HepG2 (cell line): ENCODE data around the gene PSORS1C1. TPM values are rescaled to one million over a fixed set of nuclear protein-coding genes. Genes with fewer than 3 reads are reported as not detected.

Experiments
- AGO2 ChIP-seq: fragments of 200-400 bp; formaldehyde crosslinking; optimal IDR thresholded peaks from 2 replicates; pipeline ENCODE3; 2017; ENCODE audit warnings: mild to moderate bottlenecking, low read depth, low read length, moderate library complexity
- AKAP8 ChIP-seq: sonication (generic); formaldehyde crosslinking; IDR thresholded peaks from 2 replicates; pipeline ENCODE4 v1.5.1; 2020; ENCODE audit warnings: mild to moderate bottlenecking, missing genetic modification reagents
- CEBPB ChIP-seq: IDR thresholded peaks from 2 replicates; pipeline ENCODE4 v1.6.1; 2011; ENCODE audit warnings: low read depth, low read length, improper control_type of control experiment, borderline replicate concordance
- FOSL2 ChIP-seq: sonication (generic); formaldehyde crosslinking; IDR thresholded peaks from 2 replicates; pipeline ENCODE4 v1.4.0; 2020; ENCODE audit warnings: missing genetic modification reagents
- GATAD2A ChIP-seq: IDR thresholded peaks from 2 replicates; pipeline ENCODE4 v1.6.1; 2016
- PAWR ChIP-seq: sonication (generic); formaldehyde crosslinking; IDR thresholded peaks from 2 replicates; pipeline ENCODE4 v1.4.0; 2020; ENCODE audit warnings: missing genetic modification reagents, mild to moderate bottlenecking, borderline replicate concordance
- RBM39 ChIP-seq: fragments of 200-400 bp; formaldehyde crosslinking; IDR thresholded peaks from one replicate; pipeline ENCODE4 v1.6.1; 2018; ENCODE audit warnings: antibody characterized with exemption, mild to moderate bottlenecking, low read depth, low read length; ENCODE audit not compliant: poor library complexity, severe bottlenecking
- SAP130 ChIP-seq: IDR thresholded peaks from 2 replicates; pipeline ENCODE4 v1.6.1; 2016; ENCODE audit warnings: low read depth
- SIN3B ChIP-seq: fragments of 150-350 bp; IDR thresholded peaks from 2 replicates; pipeline ENCODE4 v1.6.1; 2014; ENCODE audit warnings: low read length
- TGIF2 ChIP-seq: IDR thresholded peaks from 2 replicates; pipeline ENCODE4 v1.6.1; 2016; ENCODE audit warnings: control low read depth, missing compliant biosample characterization
- TRIM24 ChIP-seq: sonication (generic); formaldehyde crosslinking; IDR thresholded peaks from 2 replicates; pipeline ENCODE4 v1.8.0; 2022; ENCODE audit warnings: mild to moderate bottlenecking, missing genetic modification reagents
- ZMYM4 ChIP-seq: sonication (generic); formaldehyde crosslinking; IDR thresholded peaks from 2 replicates; pipeline ENCODE4 v1.8.1; 2023; ENCODE audit warnings: mild to moderate bottlenecking, missing genetic modification reagents
- ZNF256 ChIP-seq: sonication (generic); formaldehyde crosslinking; conservative IDR thresholded peaks from 2 replicates; pipeline ENCODE4 v1.4.0; 2020; ENCODE audit warnings: missing genetic modification reagents
- ZNF343 ChIP-seq: sonication (generic); formaldehyde crosslinking; IDR thresholded peaks from 2 replicates; pipeline ENCODE4 v1.4.0; 2020; ENCODE audit warnings: mild to moderate bottlenecking, missing genetic modification reagents
- ZNF484 ChIP-seq: sonication (generic); formaldehyde crosslinking; IDR thresholded peaks from 2 replicates; pipeline ENCODE4 v1.5.1; 2020; ENCODE audit warnings: mild to moderate bottlenecking, low read depth, missing genetic modification reagents, borderline replicate concordance
- polyA plus RNA-seq, 8 experiments: library from polyadenylated mRNA; depleted of rRNA in 3 of 8; stranded (reverse) in 7 of 8; unstranded in 1 of 8; fragments of >200 nt; fragmentation: Illumina TruSeq in 4 of 8; extraction: Trizol in 4 of 8; gene quantifications; 2 replicates each; pipeline versions ENCODE4 v1.2.1 to v1.2.3, GENCODE V29; 2011 to 2016; ENCODE audit warnings: low read depth in 4 of 8, missing spikeins in 1 of 8, mixed read lengths in 1 of 8; ENCODE audit not compliant: insufficient read depth in 1 of 8
- total RNA-seq, 5 experiments: library from RNA; depleted of rRNA; stranded (reverse); fragments of >200 nt; fragmentation: Illumina TruSeq; extraction: Trizol; gene quantifications; 2 replicates each; pipeline ENCODE4 v1.2.3, GENCODE V29; 2016; ENCODE audit warnings: low read depth in 1 of 5
- TF ChIP-seq, protein P1 (sequence below): sonication (generic); formaldehyde crosslinking; IDR thresholded peaks from 2 replicates; pipeline ENCODE4 v1.4.0; 2020; ENCODE audit warnings: mild to moderate bottlenecking, missing genetic modification reagents
- TF ChIP-seq, protein P2 (sequence below): sonication (generic); formaldehyde crosslinking; IDR thresholded peaks from 2 replicates; pipeline ENCODE4 v1.4.0; 2020; ENCODE audit warnings: missing genetic modification reagents, mild to moderate bottlenecking, borderline replicate concordance
- TF ChIP-seq, protein P3 (sequence below): sonication (generic); formaldehyde crosslinking; IDR thresholded peaks from 2 replicates; pipeline ENCODE4 v1.4.0; 2020; ENCODE audit warnings: missing genetic modification reagents

Gene PSORS1C1
- total and polyA plus RNA-seq, 2 of the 13 experiments (the other 11 are each of a cell fraction or from before 2014, with no cell fraction given): 0.01 to 0.02 TPM

DNA sequence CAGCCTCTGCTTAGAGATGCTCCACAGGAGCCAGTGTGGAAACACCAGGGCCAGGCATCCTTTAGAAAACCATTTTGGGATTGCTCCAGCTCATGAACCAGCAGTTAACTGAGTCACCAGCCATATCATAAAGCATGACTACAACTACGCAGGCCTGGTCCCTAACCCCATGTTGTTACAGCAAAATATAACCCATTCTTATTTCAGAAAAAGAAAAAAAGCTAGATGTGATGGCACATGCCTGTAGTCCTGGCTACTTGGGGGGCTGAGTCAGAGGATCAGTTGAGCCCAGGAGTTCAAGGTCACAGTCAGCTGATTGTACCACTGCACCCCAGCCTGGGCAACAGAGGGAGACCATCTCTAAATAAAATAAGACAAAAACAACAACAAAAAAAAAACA, 39.1 kb upstream of the PSORS1C1 start (continued):
- TF ChIP-seq, protein P1, sequence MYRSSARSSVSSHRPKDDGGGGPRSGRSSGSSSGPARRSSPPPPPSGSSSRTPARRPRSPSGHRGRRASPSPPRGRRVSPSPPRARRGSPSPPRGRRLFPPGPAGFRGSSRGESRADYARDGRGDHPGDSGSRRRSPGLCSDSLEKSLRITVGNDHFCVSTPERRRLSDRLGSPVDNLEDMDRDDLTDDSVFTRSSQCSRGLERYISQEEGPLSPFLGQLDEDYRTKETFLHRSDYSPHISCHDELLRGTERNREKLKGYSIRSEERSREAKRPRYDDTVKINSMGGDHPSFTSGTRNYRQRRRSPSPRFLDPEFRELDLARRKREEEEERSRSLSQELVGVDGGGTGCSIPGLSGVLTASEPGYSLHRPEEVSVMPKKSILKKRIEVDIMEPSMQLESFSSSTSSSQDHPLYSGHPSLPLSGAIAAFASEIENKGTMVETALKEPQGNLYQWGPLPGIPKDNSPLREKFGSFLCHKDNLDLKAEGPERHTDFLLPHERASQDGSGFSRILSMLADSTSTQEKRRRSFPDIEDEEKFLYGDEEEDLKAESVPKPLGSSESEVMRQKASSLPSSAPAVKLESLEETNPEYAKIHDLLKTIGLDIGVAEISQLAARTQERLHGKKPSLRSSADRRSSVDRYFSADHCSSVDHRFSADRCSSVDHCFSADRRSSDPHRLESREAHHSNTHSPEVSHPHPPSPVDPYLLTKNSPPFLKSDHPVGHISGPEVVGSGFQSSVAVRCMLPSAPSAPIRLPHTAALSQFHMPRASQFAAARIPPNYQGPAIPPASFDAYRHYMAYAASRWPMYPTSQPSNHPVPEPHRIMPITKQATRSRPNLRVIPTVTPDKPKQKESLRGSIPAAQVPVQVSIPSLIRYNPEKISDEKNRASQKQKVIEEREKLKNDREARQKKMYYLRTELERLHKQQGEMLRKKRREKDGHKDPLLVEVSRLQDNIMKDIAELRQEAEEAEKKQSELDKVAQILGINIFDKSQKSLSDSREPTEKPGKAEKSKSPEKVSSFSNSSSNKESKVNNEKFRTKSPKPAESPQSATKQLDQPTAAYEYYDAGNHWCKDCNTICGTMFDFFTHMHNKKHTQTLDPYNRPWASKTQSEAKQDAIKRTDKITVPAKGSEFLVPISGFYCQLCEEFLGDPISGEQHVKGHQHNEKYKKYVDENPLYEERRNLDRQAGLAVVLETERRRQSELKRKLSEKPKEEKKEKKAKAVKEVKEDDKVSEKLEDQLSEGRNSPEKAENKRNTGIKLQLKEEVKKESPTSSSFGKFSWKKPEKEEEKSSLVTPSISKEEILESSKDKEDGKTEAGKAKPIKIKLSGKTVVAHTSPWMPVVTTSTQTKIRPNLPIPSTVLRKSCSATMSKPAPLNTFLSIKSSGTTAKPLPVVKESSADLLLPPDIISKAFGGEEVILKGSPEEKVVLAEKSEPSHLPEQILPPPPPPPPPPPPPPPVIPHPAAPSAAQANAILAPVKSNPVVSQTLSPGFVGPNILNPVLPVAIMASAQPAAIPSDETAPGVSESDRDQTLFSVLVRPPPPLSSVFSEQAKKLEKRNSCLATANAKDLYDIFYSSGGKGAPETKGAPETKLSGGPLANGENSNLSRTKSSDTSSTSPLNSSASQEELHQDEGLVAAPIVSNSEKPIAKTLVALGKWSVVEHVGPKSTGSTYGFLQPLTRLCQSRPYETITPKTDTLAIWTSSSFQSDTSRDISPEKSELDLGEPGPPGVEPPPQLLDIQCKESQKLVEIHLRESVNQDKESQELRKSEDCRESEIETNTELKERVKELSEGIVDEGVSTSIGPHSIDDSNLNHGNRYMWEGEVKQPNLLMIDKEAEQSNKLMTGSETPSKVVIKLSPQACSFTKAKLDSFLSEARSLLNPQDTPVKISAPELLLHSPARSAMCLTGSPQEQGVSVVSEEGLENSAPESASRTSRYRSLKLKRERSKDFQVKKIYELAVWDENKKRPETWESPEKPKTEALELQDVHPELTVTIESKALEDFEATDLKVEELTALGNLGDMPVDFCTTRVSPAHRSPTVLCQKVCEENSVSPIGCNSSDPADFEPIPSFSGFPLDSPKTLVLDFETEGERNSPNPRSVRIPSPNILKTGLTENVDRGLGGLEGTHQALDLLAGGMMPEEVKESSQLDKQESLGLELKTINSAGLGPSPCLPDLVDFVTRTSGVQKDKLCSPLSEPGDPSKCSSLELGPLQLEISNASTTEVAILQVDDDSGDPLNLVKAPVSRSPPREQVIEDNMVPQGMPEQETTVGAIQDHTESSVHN (CRISPR knock-in tag): no peak
- TF ChIP-seq TGIF2 (CRISPR knock-in tag): no peak
- no peak for TF ChIP-seq PAWR
- TF ChIP-seq, protein P2, sequence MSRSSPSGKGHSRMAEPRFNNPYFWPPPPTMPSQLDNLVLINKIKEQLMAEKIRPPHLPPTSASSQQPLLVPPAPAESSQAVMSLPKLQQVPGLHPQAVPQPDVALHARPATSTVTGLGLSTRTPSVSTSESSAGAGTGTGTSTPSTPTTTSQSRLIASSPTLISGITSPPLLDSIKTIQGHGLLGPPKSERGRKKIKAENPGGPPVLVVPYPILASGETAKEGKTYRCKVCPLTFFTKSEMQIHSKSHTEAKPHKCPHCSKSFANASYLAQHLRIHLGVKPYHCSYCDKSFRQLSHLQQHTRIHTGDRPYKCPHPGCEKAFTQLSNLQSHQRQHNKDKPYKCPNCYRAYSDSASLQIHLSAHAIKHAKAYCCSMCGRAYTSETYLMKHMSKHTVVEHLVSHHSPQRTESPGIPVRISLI (CRISPR knock-in tag): peak; percentile 44; the same call in 1 of the 2 replicates
- TF ChIP-seq, protein P3, sequence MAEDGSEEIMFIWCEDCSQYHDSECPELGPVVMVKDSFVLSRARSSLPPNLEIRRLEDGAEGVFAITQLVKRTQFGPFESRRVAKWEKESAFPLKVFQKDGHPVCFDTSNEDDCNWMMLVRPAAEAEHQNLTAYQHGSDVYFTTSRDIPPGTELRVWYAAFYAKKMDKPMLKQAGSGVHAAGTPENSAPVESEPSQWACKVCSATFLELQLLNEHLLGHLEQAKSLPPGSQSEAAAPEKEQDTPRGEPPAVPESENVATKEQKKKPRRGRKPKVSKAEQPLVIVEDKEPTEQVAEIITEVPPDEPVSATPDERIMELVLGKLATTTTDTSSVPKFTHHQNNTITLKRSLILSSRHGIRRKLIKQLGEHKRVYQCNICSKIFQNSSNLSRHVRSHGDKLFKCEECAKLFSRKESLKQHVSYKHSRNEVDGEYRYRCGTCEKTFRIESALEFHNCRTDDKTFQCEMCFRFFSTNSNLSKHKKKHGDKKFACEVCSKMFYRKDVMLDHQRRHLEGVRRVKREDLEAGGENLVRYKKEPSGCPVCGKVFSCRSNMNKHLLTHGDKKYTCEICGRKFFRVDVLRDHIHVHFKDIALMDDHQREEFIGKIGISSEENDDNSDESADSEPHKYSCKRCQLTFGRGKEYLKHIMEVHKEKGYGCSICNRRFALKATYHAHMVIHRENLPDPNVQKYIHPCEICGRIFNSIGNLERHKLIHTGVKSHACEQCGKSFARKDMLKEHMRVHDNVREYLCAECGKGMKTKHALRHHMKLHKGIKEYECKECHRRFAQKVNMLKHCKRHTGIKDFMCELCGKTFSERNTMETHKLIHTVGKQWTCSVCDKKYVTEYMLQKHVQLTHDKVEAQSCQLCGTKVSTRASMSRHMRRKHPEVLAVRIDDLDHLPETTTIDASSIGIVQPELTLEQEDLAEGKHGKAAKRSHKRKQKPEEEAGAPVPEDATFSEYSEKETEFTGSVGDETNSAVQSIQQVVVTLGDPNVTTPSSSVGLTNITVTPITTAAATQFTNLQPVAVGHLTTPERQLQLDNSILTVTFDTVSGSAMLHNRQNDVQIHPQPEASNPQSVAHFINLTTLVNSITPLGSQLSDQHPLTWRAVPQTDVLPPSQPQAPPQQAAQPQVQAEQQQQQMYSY: no peak
- peak; percentile 77 for TF ChIP-seq FOSL2 (CRISPR knock-in tag)
- TF ChIP-seq GATAD2A: 0 out of 2 replicates have a peak, but pooled peaks have one; percentile 15
- no peak for TF ChIP-seq TRIM24 (CRISPR knock-in tag)
- TF ChIP-seq SAP130: no peak
- no peak for TF ChIP-seq RBM39
- no peak for TF ChIP-seq ZMYM4 (CRISPR knock-in tag)
- TF ChIP-seq AGO2: no peak
- TF ChIP-seq ZNF484: no peak
- peak; percentile 35; the same call in 1 of the 2 replicates for TF ChIP-seq CEBPB
- no peak for TF ChIP-seq ZNF343 (CRISPR knock-in tag)
- no peak for TF ChIP-seq SIN3B
- no peak for TF ChIP-seq ZNF256
- TF ChIP-seq AKAP8 (CRISPR knock-in tag): no peak
